OCI-M1 (cell line): ENCODE results near the gene SMOC2.
"Not testable (repeated sequence)": the region's sequence is repeated elsewhere in the genome, so short reads cannot be mapped to it uniquely, and the experiment has no call there.

Source experiments
- DNase-seq: peaks from one replicate; lab custom pipeline; 2025; lab: John Stamatoyannopoulos, UW

SMOC2 gene

DNA sequence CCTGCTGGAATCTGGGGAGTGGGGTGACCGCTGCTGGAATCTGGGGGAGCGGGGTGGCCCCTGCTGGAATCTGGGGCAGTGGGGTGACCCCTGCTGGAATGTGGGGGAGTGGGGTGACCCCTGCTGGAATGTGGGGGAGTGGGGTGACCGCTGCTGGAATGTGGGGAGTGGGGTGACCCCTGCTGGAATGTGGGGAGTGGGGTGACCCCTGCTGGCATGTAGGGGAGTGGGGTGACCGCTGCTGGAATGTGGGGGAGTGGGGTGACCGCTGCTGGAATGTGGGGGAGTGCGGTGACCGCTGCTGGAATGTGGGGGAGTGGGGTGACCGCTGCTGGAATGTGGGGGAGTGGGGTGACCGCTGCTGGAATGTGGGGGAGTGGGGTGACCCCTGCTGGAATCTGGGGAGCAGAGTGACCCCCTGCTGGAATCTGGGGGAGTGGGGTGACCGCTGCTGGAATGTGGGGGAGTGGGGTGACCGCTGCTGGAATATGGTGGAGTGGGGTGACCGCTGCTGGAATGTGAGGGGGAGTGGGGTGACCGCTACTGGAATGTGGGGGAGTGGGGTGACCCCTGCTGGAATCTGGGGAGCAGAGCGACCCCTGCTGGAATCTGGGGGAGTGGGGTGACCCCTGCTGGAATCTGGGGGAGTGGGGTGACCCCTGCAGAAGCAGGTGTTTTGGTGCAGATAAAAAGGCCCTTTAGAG, 97.4 kb downstream of the SMOC2 start:
- not testable (repeated sequence) for DNase-seq

DNA sequence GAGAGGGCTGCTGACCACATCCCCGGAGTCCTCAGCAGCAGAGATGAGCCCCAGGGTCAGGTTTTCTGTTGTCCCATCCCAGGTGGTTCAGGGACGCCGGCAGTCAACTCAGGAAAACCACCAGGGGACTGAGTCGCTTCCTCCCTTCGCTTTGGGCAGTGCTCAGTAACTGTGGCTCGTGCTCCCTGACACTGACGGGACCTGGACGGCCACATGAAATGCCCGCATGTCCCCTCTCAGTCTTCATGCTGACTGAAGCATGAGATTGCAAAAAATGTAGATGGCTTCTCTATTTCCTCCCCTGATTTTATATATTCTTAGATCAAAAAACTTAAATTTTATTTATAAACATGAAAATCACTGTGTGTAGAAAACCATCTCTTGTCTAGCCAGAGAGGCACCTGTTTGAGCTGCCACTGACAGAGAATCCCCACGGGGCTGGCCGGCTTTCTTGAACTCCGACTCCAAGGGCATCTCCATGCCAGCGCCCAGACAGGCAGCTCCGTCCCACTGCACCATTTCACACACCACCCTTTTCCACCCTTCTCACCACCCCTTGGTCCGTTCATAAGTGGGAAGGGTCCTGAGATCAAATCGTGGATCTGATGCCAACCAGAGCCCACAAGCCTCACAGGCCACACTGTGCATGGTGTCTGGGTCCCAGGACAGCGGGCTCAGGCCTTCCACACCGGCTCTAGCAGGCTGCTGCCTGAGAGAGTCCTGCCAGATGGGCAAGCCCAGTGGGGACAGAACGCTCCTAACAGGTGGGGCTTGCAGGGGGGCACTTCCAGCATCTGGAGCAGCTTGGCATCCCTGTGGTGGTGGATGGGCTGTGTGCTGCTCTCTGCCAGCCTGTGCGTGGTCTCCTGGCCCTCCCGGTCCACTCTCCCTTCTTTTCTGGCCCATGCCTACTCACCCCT, 98.2 kb downstream of the SMOC2 start:
- DNase-seq: no peak

DNA sequence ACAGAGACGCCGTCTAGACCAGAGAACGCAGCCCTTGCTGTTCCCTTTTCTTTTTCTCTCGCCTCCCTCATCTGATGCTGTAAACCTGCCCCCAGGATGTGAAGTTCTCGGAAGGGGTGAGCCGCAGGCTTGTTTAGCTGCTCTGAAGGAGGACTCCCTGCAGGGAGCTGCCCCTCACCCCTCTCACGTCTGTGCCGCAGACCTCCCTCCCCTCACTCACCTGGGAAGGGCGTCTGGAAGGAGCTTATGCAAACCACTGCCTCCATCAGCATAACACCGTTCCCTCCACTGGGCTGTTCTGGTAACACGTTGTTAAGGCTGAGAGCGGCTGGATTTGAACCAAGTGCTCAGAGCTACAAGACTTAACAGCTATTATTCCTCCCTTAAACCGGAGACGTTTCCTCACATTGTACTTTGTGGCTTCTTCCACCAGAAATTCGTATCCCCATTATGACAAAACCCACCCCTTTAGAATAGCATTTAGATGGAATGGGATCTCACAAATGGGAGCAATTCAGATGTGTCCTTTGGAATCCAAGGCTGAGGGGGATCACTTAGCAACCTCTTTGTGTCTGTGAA, 99.8 kb downstream of the SMOC2 start:
- DNase-seq: no peak

DNA sequence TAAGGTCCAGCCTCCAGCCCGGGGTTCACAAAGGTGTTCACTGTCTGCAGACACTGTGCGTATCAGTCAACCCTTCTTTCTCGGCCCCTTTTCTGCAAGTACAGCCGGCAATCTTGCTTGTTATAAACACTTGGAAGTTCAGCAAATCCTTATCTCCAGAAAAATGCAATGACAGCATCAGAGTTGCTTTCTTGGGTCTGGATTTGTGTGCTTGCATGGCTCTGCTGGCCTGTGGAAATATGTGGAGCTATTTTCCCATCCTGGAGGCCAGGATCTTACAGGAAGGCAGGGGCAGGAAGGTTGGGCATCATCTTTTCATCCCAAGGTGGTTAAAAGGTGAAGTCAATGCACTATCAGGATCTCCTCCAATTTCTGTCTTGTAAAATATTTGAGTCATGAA, 100.3 kb downstream of the SMOC2 start:
- DNase-seq: no peak

DNA sequence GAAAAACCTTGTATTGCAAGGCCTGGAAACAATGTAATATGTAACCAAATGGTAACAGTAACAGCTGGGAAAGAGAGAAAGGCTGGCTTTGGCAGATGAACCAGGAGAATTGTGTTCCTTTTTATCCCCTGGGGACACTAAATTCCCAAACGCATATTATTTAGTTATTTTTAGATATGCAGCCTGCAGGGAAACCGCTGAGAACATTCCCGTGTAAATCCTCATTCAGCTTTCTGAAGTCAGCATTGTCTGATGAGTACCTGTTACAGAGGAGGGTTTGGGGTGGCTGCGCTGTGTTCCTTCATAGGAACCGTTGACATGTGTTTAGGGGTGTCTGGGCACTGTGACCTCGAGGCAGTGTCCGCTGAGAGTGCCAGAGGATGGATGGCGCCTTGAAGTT, 101.3 kb downstream of the SMOC2 start:
- DNase-seq: no peak

DNA sequence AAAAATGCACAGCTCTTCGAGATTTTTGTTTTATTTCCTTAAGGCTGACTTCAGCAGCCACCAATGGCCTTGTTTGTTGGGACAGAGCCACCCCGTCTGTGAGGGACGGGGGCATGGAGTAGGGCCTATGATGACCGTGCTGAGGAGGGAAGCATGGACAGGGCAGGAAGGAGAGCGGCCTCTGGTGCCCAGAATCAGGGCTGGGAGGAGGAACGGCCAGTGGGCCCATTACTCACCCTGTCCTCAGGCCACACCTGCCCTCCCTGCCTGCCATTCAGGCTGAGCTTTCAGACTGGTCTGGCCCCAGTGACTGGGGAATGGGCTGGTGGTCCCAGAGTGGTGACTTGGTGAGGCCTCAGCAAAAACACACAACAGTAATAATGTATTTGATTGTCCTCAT, 104.4 kb downstream of the SMOC2 start:
- no peak for DNase-seq

DNA sequence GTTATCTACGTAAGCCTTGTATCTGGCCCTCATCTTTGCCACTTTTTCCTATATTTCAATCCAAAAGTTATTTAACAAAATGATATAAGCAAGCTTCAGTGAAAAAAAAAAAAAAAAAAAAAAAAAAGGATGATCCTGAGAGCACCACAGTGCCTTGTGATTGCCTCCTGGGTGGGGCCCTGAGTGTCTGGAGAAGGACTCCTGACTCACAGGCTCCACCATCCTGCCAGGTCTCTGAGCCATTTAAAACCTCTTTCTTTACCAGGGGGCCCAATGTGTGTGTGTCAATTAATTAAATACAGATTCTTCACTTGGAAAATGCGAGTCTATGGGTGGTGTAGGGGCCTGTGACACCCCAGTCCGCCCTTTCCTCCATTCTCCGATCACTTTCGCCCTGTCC, 105.2 kb downstream of the SMOC2 start:
- DNase-seq: no peak

DNA sequence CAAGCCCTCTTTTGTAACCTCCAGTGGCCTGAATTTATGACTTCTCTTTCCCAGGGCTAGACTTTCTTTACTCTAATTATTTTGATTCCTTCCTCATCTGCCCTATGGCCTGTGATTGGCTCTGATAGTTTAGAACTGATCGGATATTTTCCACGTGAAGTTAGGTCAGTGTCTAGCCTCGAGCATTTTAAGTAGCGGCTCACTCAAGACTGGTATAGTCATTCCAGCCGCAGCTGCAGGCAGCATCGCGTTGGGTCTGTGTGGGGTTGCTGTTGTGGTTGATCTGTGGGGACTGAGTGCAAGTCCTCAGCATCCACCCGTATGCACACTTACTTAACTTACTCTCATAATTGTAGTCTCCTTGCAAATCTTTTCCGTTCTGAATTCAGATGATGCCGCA, 105.7 kb downstream of the SMOC2 start:
- DNase-seq: no peak

DNA sequence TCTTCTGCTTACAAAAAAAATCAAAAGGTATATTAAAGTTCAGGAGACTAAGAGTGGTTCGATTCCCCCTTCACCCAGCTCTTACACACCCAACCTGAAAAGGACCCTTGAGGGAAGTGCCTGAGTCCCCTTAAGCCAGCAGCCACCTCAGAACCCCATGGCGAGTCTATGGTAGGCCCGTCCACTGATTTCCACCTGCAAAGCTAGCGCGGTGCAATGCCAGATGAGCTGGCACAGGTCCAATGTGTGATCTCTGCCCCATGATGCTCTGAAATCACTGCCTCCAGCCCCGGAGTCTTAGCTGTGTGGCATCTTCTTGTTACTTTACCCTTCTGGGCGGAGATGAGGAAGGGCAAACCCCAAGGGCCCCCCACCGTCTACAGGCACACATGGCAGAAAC, 109.3 kb downstream of the SMOC2 start:
- no peak for DNase-seq

DNA sequence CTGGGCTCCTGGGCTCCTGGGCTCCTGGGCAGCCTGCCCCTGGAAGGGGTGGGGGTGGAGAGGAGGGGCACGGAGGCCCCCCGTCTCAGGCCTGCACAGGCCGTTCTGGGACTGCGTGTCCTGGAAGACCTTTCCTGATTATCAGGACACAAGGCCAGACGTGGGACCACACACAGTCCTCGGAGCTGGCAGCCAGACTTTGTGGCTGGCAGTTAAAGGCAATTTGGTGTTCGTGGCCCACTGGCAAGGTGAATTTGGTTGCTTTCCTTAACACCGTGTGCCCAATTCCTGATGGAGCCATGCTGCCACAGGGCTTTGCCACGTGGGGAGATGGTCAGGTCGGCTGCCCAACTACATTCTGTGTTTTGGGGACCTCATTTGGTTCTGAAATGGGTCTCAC, 113.5 kb downstream of the SMOC2 start:
- DNase-seq: no peak

DNA sequence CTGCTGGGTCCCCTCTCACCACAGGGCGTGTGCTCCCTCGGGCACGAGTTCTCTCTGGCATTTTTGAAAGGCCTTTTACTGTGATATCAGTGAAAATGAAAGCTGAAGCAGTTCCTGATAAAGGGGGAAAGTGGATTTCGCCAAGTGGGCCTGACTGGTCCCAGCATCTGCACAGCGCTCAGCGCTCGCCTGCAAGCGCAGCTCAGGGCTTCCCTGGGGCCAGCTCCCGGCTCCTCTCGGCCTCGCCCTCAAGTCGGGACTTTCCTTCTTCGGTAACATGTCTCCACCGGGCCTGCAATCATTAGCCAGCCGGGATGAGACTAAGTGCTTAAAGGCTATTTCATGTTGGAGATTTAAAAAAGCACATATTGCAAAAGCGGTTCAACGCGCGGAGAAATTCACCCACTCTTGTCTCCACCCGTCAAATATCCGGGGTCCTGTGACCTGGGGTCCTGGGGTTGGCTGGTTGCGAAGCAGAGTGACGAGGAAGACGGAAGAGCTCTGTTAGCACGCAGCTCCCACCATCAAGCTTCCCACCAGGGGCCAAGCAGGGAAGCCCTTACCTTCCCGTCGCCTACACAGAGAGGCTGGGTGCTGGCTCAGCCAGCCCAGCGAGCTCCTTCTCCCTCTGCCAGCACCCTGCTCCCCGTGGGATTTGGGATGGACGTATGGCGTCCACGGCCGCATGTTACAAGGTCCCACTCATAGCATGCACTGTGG, 114.1 kb downstream of the SMOC2 start:
- no peak for DNase-seq

DNA sequence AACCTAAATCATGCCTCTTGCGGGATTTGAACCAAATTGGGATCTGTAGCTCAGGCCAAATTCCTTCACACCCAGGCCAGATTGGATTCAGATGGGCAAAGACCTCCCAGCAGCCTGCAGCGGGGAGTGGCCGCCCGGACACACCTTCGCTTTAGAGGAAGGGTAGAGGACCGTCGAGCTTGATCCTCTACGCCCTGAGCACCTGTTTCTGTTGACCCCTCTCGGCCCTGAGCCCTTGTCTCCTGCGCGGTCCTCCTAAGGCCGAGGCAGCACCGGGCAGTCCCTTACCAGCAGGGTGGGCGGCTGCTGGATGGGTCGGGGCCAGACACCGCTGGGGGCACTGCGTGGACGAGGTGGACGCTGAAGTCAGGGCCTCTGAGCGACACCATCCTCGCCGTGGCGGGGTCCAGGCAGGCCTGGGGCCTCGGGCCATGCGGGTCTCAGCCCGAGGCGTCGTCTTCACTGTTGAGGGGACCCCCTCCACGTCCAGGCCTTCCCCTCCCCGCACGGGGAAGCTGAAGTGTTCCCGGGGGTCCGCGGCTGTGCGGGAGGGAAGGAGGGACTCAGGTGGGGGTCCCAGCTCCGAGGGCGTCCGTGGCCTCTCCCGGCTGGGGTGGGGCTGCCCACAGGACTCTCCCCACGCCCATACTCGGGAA, 114.8 kb downstream of the SMOC2 start:
- DNase-seq: no peak

DNA sequence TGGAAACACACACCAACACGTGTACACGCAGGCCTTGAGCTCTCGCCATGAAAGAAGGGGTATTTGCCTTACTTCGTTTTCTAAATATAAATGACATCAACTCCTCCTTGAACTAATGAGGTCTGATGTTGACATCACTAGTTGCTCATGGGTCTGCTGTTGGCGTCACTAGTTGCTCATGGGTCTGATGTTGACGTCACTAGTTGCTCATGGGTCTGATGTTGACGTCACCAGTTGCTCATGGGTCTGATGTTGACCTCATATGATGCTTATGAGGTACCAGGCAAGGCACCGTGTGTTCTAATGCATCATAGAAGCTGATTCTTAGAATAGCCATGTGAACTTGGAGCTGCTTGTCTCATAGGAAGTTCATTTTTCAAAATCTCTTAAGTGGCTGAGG, 116.5 kb downstream of the SMOC2 start:
- DNase-seq: no peak

DNA sequence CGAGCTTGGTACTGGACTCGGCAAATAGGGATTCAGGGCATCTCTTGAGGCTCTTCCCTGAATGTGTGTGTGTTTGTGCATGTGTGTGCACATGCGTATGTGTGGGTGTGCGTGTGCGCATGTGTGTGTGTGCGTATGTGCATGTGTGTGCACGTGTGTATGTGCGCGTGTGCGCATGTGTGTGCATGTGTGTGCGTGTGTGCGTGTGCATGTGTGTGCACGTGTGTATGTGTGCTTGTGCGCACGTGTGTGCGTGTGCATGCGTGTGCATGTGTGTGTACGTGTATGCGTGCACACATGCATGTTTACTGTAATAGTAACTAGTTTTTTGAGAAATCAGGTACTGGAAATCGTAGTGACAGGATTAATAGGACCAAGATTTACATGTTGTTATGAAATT, 117.7 kb downstream of the SMOC2 start:
- DNase-seq: no peak

DNA sequence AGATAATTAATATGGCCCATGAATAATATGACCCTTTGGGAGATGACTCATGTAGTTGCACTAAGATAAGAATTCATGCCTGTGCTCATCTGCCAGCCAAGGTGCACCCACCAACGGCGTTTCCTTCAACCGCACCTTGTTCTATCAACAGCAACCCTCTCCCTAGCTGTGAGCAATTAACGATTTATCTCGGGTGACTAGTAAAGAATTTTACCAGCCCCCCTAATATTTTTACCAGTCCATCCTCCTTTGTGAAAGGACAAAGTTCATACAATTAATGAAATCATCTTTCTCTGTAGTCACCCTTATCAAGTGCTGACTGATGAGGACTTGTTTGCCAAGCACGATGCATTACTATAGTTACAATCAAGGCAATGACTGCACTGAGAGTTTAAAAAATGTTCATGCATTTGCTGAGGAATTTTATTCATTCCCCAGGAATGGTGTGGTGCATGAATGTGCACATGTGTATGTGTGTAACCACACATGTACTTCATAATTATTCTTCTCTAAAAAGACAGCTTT, 118.7 kb downstream of the SMOC2 start:
- DNase-seq: no peak

DNA sequence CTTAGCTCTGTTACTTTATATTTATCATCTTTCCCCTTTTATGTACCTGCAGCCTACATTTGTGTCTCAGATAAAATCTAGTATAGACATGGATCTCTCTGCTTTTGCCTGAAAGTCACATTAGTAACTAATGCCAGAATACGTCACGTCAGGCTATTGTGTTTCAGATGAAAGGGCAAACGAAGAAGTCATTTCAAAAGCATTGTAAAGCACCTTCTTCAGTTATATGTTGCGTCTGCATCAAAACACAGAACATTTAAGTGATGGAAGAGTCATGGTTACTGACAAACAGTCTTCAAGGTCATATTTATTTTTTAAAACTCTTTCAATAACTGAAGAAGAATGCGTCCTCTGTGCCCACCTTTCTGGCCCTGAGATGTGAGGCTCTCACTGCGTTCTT, 119.1 kb downstream of the SMOC2 start:
- DNase-seq: no peak

DNA sequence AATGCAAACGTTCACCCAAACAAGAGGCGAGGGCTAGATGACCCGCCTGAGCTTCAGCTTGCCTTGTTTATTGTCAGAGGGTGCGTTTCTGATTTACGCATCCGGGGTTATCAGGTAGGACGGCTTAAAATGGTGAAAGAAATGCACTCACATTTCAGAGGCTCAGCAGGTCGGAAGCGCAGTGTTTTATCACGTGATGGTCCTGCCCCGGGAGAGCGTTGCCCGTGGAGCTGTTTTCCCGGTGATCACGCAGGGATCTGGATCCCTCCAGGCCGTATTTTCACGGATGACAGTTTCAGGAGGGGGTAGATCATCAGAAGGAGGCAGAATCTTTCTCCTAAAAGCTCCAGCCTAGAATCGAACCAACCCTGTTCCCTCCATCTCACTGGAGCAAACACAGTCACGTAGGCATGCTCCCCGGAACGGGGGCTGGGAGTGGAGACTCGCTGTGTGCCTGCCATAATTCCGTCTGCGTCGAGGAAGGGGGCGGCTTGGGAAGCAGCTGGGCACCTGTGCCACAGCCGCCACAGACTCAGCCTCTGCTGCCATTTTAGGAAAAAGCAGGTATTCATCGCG, 121.7 kb downstream of the SMOC2 start:
- DNase-seq: no peak

DNA sequence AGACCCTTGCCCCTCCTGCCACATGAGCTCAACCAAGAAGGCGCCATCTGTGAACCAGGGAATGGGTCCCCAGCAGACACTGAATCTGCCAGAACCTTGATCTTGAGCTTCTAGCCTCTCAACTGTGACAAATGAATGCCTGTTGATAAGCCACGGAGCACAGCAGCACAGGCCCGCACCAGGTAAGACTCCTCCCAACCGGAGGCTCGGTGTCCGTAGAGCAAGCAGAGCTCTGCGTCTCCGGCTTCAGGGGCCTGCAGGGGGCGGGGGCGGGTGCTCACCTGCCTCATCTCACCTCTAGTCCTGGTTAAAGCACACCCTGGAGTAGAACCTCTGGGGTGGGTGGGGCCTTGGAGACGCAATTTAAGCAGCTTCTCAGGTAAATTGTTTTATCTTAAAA, 122.7 kb downstream of the SMOC2 start:
- no peak for DNase-seq

DNA sequence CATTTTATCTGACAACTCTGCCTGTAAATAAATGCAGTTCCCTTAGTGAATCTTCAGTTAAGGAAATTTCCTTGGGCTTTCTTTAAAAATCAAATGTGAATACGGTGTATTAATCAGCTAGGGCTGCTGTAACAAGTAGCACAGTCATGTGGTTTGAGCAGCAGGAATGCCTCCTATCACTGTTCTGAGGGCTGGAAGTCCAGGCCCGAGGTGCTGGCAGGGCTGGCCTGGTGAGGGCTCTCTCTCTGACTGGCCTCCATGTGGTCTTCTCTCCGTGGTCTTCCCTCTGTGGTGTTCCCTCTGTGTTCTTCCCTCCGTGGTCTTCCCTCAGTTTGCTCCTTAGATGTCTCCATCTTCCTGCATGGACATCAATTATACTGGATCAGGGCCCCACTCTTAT, 124.1 kb downstream of the SMOC2 start:
- DNase-seq: no peak

DNA sequence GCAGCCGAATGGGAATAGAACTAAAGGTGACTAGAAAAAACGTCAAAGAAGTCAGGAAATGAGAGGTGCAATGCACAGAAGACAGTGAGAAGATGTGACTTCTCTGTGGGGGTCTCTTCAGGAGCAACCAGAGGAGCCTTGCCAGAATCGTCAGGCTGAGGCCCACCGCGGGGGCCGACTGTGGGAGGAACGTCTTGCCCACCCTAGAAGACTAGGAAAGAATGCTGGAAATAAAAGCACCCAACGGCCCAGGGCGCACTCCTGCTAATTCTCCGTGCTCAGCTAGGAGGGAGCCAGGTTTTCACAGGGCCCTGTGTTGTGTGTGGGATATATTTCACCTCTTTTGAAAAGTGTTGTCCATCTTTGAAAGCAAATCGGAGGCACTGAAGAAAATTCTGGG, 129.2 kb downstream of the SMOC2 start:
- no peak for DNase-seq

DNA sequence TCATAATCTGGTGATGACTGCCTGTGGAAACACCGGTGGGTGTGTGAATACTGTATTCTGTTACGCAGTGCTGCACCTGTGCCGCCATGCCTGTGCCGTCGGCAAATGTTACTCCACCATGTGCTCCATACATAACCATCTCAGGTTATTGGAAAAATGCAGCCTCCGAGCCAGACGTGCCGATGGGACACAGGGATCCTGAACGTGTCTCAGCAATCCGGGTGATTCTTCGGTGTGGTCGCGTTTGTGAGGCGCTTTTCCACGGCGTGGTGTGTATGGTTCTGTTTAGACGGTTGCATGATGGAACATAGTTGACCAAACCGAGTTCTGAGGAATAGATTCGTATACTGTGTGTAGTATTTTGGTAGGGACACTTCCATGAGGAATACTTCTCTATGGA, 130.3 kb downstream of the SMOC2 start:
- DNase-seq: no peak
